Trophoblast cell (in vitro differentiated cells and primary cell): ENCODE measurements around the gene DNMBP.
A peak's percentile ranks its signal among the peaks of the same experiment; 100 is the strongest.

Experiments
- DNase-seq, 2 donors: peaks; one replicate each; pipeline ENCODE4 v3.0.0-alpha.2; 2016
- H2AFZ ChIP-seq: 2 replicates; pipeline ENCODE4 v1.6.1; 2013; ENCODE audit warnings: low read length, moderate library complexity, mild to moderate bottlenecking; ENCODE audit not compliant: insufficient read depth, poor library complexity
- H2AK5ac ChIP-seq: 2 replicates; pipeline ENCODE4 v1.6.1; 2013; ENCODE audit warnings: mild to moderate bottlenecking, low read length
- H2BK120ac ChIP-seq: 2 replicates; pipeline ENCODE4 v1.6.1; 2013; ENCODE audit warnings: low read length, mild to moderate bottlenecking, moderate library complexity; ENCODE audit not compliant: insufficient read depth, poor library complexity
- H2BK12ac ChIP-seq: 2 replicates; pipeline ENCODE4 v1.6.1; 2013; ENCODE audit warnings: mild to moderate bottlenecking, low read length, moderate library complexity
- H2BK5ac ChIP-seq: 2 replicates; pipeline ENCODE4 v1.6.1; 2013; ENCODE audit warnings: low read length, low read depth, moderate library complexity, mild to moderate bottlenecking; ENCODE audit not compliant: poor library complexity
- H3K14ac ChIP-seq: 2 replicates; pipeline ENCODE4 v1.6.1; 2013; ENCODE audit warnings: mild to moderate bottlenecking, low read length
- H3K18ac ChIP-seq: 2 replicates; pipeline ENCODE4 v1.6.1; 2013; ENCODE audit warnings: mild to moderate bottlenecking, low read length
- H3K23ac ChIP-seq: 2 replicates; pipeline ENCODE4 v1.6.1; 2013; ENCODE audit warnings: low read length
- H3K27ac ChIP-seq: 2 replicates; pipeline ENCODE4 v1.5.1; 2013; ENCODE audit warnings: low read depth, mild to moderate bottlenecking, inconsistent platforms, low read length, moderate library complexity
- H3K27me3 ChIP-seq: 2 replicates; pipeline ENCODE4 v1.6.1; 2013; ENCODE audit warnings: inconsistent platforms, mild to moderate bottlenecking, low read length, moderate library complexity; ENCODE audit not compliant: insufficient read depth
- H3K36me3 ChIP-seq, 2 experiments: 1 replicate in 1 of 2; 2 replicates in 1 of 2; pipeline ENCODE4 v1.6.1; 2013; ENCODE audit warnings: low read length in 2 of 2, mild to moderate bottlenecking in 2 of 2, moderate library complexity in 1 of 2; ENCODE audit not compliant: insufficient read depth in 2 of 2, control insufficient read depth in 1 of 2
- H3K4ac ChIP-seq: 2 replicates; pipeline ENCODE4 v1.6.1; 2013; ENCODE audit warnings: low read depth, mild to moderate bottlenecking, low read length, moderate library complexity
- H3K4me1 ChIP-seq, 2 experiments: 1 replicate in 1 of 2; 2 replicates in 1 of 2; pipeline ENCODE4 v1.6.1; 2013; ENCODE audit warnings: low read length in 2 of 2, mild to moderate bottlenecking in 2 of 2, moderate library complexity in 1 of 2; ENCODE audit not compliant: insufficient read depth in 2 of 2, control insufficient read depth in 1 of 2
- H3K4me2 ChIP-seq: 2 replicates; pipeline ENCODE4 v1.6.1; 2013; ENCODE audit warnings: inconsistent platforms, mild to moderate bottlenecking, low read length, moderate library complexity
- H3K4me3 ChIP-seq: 2 replicates; pipeline ENCODE4 v1.5.1; 2013; ENCODE audit warnings: mild to moderate bottlenecking, low read depth, low read length, inconsistent platforms
- H3K79me1 ChIP-seq: one replicate; pipeline ENCODE4 v1.6.1; 2013; ENCODE audit warnings: low read length
- H3K79me2 ChIP-seq: 2 replicates; pipeline ENCODE4 v1.6.1; 2013; ENCODE audit warnings: low read length, mild to moderate bottlenecking; ENCODE audit not compliant: control insufficient read depth, insufficient read depth, poor library complexity
- H3K9ac ChIP-seq: 2 replicates; pipeline ENCODE4 v1.6.1; 2013; ENCODE audit warnings: mild to moderate bottlenecking, low read length
- H3K9me3 ChIP-seq: 2 replicates; pipeline ENCODE4 v1.6.1; 2013; ENCODE audit warnings: low read depth, mild to moderate bottlenecking, control low read depth, inconsistent platforms, low read length; ENCODE audit not compliant: insufficient read depth
- H4K12ac ChIP-seq: 2 replicates; pipeline ENCODE4 v1.6.1; 2013; ENCODE audit warnings: low read depth, mild to moderate bottlenecking, low read length, moderate library complexity
- H4K8ac ChIP-seq: 2 replicates; pipeline ENCODE4 v1.6.1; 2013; ENCODE audit warnings: low read depth, mild to moderate bottlenecking, low read length, moderate library complexity
- H4K91ac ChIP-seq: one replicate; pipeline ENCODE4 v1.6.1; 2013; ENCODE audit warnings: low read depth, mild to moderate bottlenecking, low read length, moderate library complexity
- WGBS: extraction: QIAGEN DNeasy Blood & Tissue Kit; methylation state at CpG from one replicate; pipeline ENCODE4 v1.1.7; 2013; ENCODE audit warnings: missing lambda C conversion rate; ENCODE audit not compliant: insufficient read length, insufficient coverage; ENCODE audit errors: extremely low coverage; 5-methylcytosine and 5-hydroxymethylcytosine counted together

The DNMBP gene

GRCh38 chr10:99927721-99928280 lies 81.9 kb downstream of the DNMBP start:
- Histone ChIP-seq H3K79me1 (peaks cover 4% of the 10 kb centered on the region), H3K27ac (no peak overlapping the region), H3K18ac (no peak overlapping the region), H4K91ac (no peak overlapping the region), H3K79me2 (no peaks in the 10 kb centered on the region), H3K9ac (no peak overlapping the region), H4K12ac (no peak overlapping the region), H3K14ac (no peak overlapping the region), H3K27me3 (no peaks in the 10 kb centered on the region), H3K4me1 (peaks cover 20 to 29% of the 10 kb centered on the region in 2 experiments), H3K9me3 (no peaks in the 10 kb centered on the region), H2AFZ (no peak overlapping the region), H2BK12ac (peak overlapping the region; percentile 4), H2BK5ac (no peak overlapping the region), H3K4me3 (no peak overlapping the region), H2AK5ac (no peak overlapping the region), H3K4ac (no peak overlapping the region), H2BK120ac (no peak overlapping the region), H3K4me2 (no peak overlapping the region), H3K36me3 (no peaks in the 10 kb centered on the region), H4K8ac (no peak overlapping the region), H3K23ac (no peak overlapping the region)
- DNase-seq, result no peak
- no CpG with 5 or more reads among the region's 3 CpGs for WGBS

DNA sequence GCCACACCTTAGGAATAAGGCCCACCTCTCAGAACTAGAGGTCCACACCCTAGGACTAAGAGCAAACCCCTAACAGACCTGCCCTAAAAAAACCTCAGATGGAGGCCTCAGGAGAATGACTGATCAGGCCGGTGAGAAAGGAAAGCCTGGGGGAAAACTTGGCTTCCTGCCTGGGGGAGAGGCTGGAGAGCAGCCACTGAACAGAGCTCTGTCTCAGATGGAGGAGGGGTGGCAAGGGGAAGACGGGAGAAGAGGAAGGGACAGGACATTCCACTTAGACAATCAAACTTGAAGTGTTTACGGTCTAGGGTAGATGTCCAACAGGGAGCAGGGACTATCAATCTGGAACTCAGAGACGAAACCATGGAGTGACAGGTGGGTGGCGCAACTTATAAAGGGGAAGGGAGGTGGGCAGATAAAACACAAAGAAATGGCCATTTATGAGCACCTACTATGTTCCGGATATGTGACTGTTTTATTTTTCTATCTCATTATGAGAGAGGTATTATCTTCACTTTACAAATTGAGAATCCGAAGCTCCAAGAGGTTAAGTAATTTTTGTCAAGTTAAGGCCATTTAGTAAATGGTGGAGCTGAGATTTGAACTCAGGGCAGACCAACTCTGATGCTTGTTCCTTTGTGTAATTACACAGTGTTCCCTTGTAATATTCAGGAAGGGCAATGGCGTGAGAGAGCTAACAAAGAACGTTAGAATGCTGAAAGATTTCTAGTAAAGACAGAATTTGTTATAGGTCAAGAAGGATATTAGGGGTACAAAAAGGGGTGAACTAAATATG lies 82.6 kb downstream of the DNMBP start:
- no peak overlapping the region for H2AFZ ChIP-seq
- no peak for DNase-seq
- peaks cover 4% of the 10 kb centered on the region for H3K79me1 ChIP-seq
- no peaks in the 10 kb centered on the region for H3K9me3 ChIP-seq
- peaks cover 20 to 28% of the 10 kb centered on the region in 2 experiments for H3K4me1 ChIP-seq
- H2BK5ac ChIP-seq, result no peak overlapping the region
- H3K23ac ChIP-seq, result no peak overlapping the region
- H2AK5ac ChIP-seq, result no peak overlapping the region
- no peaks in the 10 kb centered on the region for H3K79me2 ChIP-seq
- no peak overlapping the region for H4K8ac ChIP-seq
- H4K12ac ChIP-seq, result no peak overlapping the region
- H2BK12ac ChIP-seq, result no peak overlapping the region
- H3K4me3 ChIP-seq, result no peak overlapping the region
- no peak overlapping the region for H3K9ac ChIP-seq
- H3K4ac ChIP-seq, result no peak overlapping the region
- no peaks in the 10 kb centered on the region for H3K27me3 ChIP-seq
- no CpG with 5 or more reads among the region's 9 CpGs for whole genome bisulfite sequencing
- H3K36me3 ChIP-seq, result no peaks in the 10 kb centered on the region
- no peak overlapping the region for H3K14ac ChIP-seq
- no peak overlapping the region for H3K4me2 ChIP-seq
- no peak overlapping the region for H4K91ac ChIP-seq
- H2BK120ac ChIP-seq, result no peak overlapping the region
- H3K27ac ChIP-seq, result no peak overlapping the region
- H3K18ac ChIP-seq, result no peak overlapping the region

DNA sequence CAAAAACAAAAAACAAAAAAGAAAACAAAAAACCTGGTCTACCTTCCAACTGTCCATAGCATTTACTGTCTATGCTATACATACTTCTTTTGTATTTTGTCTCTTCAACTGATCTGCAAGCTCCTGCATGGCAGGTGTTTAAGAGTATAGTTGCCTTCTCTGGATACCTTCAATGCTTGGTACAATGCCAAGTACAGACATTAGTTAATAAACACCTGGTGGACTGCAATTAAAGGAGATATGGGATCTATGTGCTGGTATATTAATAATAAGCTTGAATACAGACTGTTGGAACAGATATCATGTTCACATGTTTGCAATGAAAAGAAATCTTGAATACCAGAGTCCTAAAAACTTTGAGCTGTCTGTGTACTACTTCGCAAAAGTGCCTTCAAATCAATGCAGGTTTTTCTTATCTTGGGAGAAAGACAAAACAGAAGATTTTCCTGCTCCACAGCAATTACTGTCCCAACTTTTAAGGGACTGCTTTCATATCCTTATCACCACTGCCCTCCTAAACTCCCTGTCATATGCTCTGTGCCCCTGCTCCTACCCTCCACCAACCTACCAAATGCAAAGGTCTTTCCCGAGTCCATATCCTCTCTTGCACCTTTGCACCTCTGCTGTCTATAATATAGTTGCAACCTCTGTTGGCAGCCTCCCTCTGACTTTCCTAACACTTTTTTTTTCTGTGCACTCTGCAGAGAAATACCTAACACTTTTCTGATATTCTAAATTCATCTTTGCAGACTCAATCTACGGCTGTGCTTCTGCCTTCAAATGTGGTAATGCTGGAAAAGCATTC lies 85.1 kb downstream of the DNMBP start:
- Histone ChIP-seq H4K91ac (no peak overlapping the region), H3K9ac (no peak overlapping the region), H4K8ac (no peak overlapping the region), H3K4me2 (no peak overlapping the region), H3K79me2 (peaks cover 2% of the 10 kb centered on the region), H3K4me1 (peaks cover 9 to 14% of the 10 kb centered on the region in 2 experiments), H3K27me3 (no peaks in the 10 kb centered on the region), H2BK120ac (no peak overlapping the region), H2AK5ac (no peak overlapping the region), H2AFZ (no peak overlapping the region), H3K36me3 (peaks cover 0 to 4% of the 10 kb centered on the region in 2 experiments), H3K23ac (no peak overlapping the region), H3K4me3 (no peak overlapping the region), H3K27ac (no peak overlapping the region), H4K12ac (no peak overlapping the region), H3K9me3 (no peaks in the 10 kb centered on the region), H2BK12ac (no peak overlapping the region), H3K18ac (no peak overlapping the region), H2BK5ac (no peak overlapping the region), H3K14ac (no peak overlapping the region), H3K4ac (no peak overlapping the region), H3K79me1 (no peaks in the 10 kb centered on the region)
- WGBS, result no CpG with 5 or more reads among the region's 3 CpGs
- DNase-seq, result no peak

DNA sequence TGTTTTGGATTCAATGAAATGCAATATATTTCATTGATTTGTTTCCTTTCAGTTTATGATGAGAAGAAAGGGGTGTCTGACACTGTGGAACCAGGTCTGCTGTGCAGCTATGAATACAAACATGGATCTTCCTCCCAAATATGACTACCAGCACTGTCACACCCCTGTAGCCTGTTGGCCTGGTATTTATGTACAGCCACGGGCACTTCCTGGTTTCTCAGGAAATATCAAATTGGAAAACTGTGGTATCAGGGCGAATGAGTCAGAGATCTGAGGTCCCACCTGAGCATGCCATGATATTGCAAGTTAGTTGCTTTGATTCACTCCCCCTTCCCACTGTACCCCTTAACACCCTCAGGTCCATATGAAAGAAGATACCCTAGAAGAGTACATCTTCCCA lies 87.8 kb downstream of the DNMBP start:
- no peak overlapping the region for H4K8ac ChIP-seq
- no CpG with 5 or more reads among the region's 2 CpGs for WGBS
- peak in 1 of 2 donors; percentile 38 for DNase-seq
- H3K36me3 ChIP-seq, result peaks cover 1 to 4% of the 10 kb centered on the region in 2 experiments
- H3K79me1 ChIP-seq, result peaks cover 1% of the 10 kb centered on the region
- no peak overlapping the region for H3K14ac ChIP-seq
- H3K18ac ChIP-seq, result no peak overlapping the region
- no peaks in the 10 kb centered on the region for H3K27me3 ChIP-seq
- no peak overlapping the region for H2BK120ac ChIP-seq
- H3K9ac ChIP-seq, result no peak overlapping the region
- no peak overlapping the region for H4K12ac ChIP-seq
- H3K4me1 ChIP-seq, result peaks cover 6 to 8% of the 10 kb centered on the region in 2 experiments
- no peak overlapping the region for H2BK5ac ChIP-seq
- H3K79me2 ChIP-seq, result peaks cover 2% of the 10 kb centered on the region
- no peak overlapping the region for H3K4me2 ChIP-seq
- H3K9me3 ChIP-seq, result no peaks in the 10 kb centered on the region
- H4K91ac ChIP-seq, result no peak overlapping the region
- H3K4me3 ChIP-seq, result no peak overlapping the region
- H2AFZ ChIP-seq, result no peak overlapping the region
- H2AK5ac ChIP-seq, result no peak overlapping the region
- H3K23ac ChIP-seq, result no peak overlapping the region
- H3K4ac ChIP-seq, result no peak overlapping the region
- no peak overlapping the region for H2BK12ac ChIP-seq
- no peak overlapping the region for H3K27ac ChIP-seq
